Measurements from ENCODE around the gene SPAG17.

Gene SPAG17

GRCh38 chr1:117981455-117982192 is 203.4 kb downstream of the SPAG17 start:
- no peaks in the 10 kb centered on the region for H3K9me3 ChIP-seq (ENCODE audit: control insufficient read depth, insufficient read depth, low read depth, low read length)
- CTCF ChIA-PET, result no interaction called here
- TF ChIP-seq ZNF529 (tag by site-specific recombination; IDR thresholded peaks at IDR 0.05; ENCODE audit: insufficient replicate concordance), result no peak
- TF ChIP-seq ZNF140 (tag by site-specific recombination; IDR thresholded peaks at IDR 0.05), result no peak
- no peak for TF ChIP-seq BCL6B (tag by site-specific recombination; IDR thresholded peaks at IDR 0.05)
- no peak for TF ChIP-seq ZNF677 (tag by site-specific recombination; IDR thresholded peaks at IDR 0.05)
- TF ChIP-seq FEZF1 (tag by site-specific recombination; IDR thresholded peaks at IDR 0.05), result no peak
- TF ChIP-seq ZNF530 (tag by site-specific recombination; IDR thresholded peaks at IDR 0.05; ENCODE audit: low read depth), result no peak
- TF ChIP-seq ZBTB8A (tag by site-specific recombination; IDR thresholded peaks at IDR 0.05), result no peak
- no peak for TF ChIP-seq ZNF623 (tag by site-specific recombination; IDR thresholded peaks at IDR 0.05)
- no peak for TF ChIP-seq ZNF146 (tag by site-specific recombination; IDR thresholded peaks at IDR 0.05)
- TF ChIP-seq ZNF214 (tag by site-specific recombination; IDR thresholded peaks at IDR 0.05; ENCODE audit: borderline replicate concordance), result no peak
- no peak for TF ChIP-seq ZSCAN4 (tag by site-specific recombination; IDR thresholded peaks at IDR 0.05)
- no peak for TF ChIP-seq ZNF624 (tag by site-specific recombination; IDR thresholded peaks at IDR 0.05)
- no peak for TF ChIP-seq KLF17 (tag by site-specific recombination; IDR thresholded peaks at IDR 0.05)
- TF ChIP-seq ZNF658 (tag by site-specific recombination; IDR thresholded peaks at IDR 0.05), result no peak
- no peak for TF ChIP-seq PRDM10 (tag by site-specific recombination; IDR thresholded peaks at IDR 0.05)
- no peak for TF ChIP-seq SP2 (tag by site-specific recombination; IDR thresholded peaks at IDR 0.05)
- H3K36me3 ChIP-seq (ENCODE audit: control insufficient read depth in 2 of 2, insufficient read depth in 1 of 2, low read length in 2 of 2), result no peaks in the 10 kb centered on the region
- H3K4me1 ChIP-seq (ENCODE audit: control insufficient read depth, insufficient read depth, low read length), result no peaks in the 10 kb centered on the region
- no peak overlapping the region for H3K4me3 ChIP-seq (ENCODE audit: low read depth, low read length)
- POLR2A ChIA-PET, result no interaction called here
- no peak overlapping the region for H3K27ac ChIP-seq (ENCODE audit: extremely low read depth, low read depth, low read length)

- POLR2A ChIA-PET, result no interaction called here
Observed at GRCh38 chr1:117976381-117976780, 208.6 kb downstream of the SPAG17 start.

More at GRCh38 chr1:117976381-117976780, 208.6 kb downstream of the SPAG17 start:
- TF ChIP-seq ZNF521 (tag by site-specific recombination; IDR thresholded peaks at IDR 0.05) (no peak), MZF1 (tag by site-specific recombination; IDR thresholded peaks at IDR 0.05; ENCODE audit: borderline replicate concordance) (no peak), ZNF112 (tag by site-specific recombination; IDR thresholded peaks at IDR 0.05) (no peak), ZBTB21 (tag by site-specific recombination; IDR thresholded peaks at IDR 0.05) (no peak), ZSCAN16 (tag by site-specific recombination; IDR thresholded peaks at IDR 0.05) (no peak), ZFP41 (tag by site-specific recombination; IDR thresholded peaks at IDR 0.05; ENCODE audit: borderline replicate concordance) (no peak), ZNF560 (tag by site-specific recombination; IDR thresholded peaks at IDR 0.05; ENCODE audit: borderline replicate concordance) (no peak)
- Histone ChIP-seq H3K9me3 (ENCODE audit: control insufficient read depth, insufficient read depth, low read depth, low read length) (no peaks in the 10 kb centered on the region), H3K27ac (ENCODE audit: extremely low read depth, low read depth, low read length) (no peak overlapping the region), H3K4me3 (ENCODE audit: low read depth, low read length) (no peak overlapping the region), H3K36me3 (ENCODE audit: control insufficient read depth in 2 of 2, insufficient read depth in 1 of 2, low read length in 2 of 2) (no peaks in the 10 kb centered on the region), H3K4me1 (ENCODE audit: control insufficient read depth, insufficient read depth, low read length) (no peaks in the 10 kb centered on the region)
- CTCF ChIA-PET, result interaction anchor here (0.6 kb wide), 1 partner anchor 60 kb away, joined by 5 read pairs; no protein-coding TSS in a partner anchor
